HepG2 (cell line): ENCODE results near the gene TMEM63C. TPM values are rescaled to one million over a fixed set of nuclear protein-coding genes. Genes with fewer than 3 reads are reported as not detected.

ENCODE experiments used
- EED ChIP-seq: sonication (generic); formaldehyde crosslinking; IDR thresholded peaks from 2 replicates; pipeline ENCODE4 v1.5.0; 2020; ENCODE audit warnings: mild to moderate bottlenecking, missing genetic modification reagents
- KLF6 ChIP-seq: IDR thresholded peaks from 2 replicates; pipeline ENCODE4 v1.8.0; 2016; ENCODE audit warnings: missing biosample characterization, missing genetic modification reagents
- POLR2AphosphoS5 ChIP-seq: IDR thresholded peaks from 2 replicates; pipeline ENCODE4 v1.6.1; 2012; ENCODE audit warnings: low read depth, low read length
- SIN3A ChIP-seq: IDR thresholded peaks from 2 replicates; pipeline ENCODE4 v1.6.1; 2011; ENCODE audit warnings: low read depth, mild to moderate bottlenecking, control low read depth, low read length, borderline replicate concordance
- SRF ChIP-seq: IDR thresholded peaks from 2 replicates; pipeline ENCODE4 v1.6.1; 2011; ENCODE audit warnings: mild to moderate bottlenecking, low read depth, low read length, moderate library complexity
- ZNF292 ChIP-seq: sonication (generic); formaldehyde crosslinking; IDR thresholded peaks from 2 replicates; pipeline ENCODE4 v1.8.1; 2022; ENCODE audit warnings: mild to moderate bottlenecking, low read depth, missing genetic modification reagents, borderline replicate concordance
- ZNF790 ChIP-seq: sonication (generic); formaldehyde crosslinking; IDR thresholded peaks from 2 replicates; pipeline ENCODE4 v1.8.0; 2022; ENCODE audit warnings: missing genetic modification reagents, mild to moderate bottlenecking, borderline replicate concordance
- polyA plus RNA-seq, 8 experiments: library from polyadenylated mRNA; depleted of rRNA in 3 of 8; stranded (reverse) in 7 of 8; unstranded in 1 of 8; fragments of >200 nt; fragmentation: Illumina TruSeq in 4 of 8; extraction: Trizol in 4 of 8; gene quantifications; 2 replicates each; pipeline versions ENCODE4 v1.2.1 to v1.2.3, GENCODE V29; 2011 to 2016; ENCODE audit warnings: low read depth in 4 of 8, missing spikeins in 1 of 8, mixed read lengths in 1 of 8; ENCODE audit not compliant: insufficient read depth in 1 of 8
- total RNA-seq, 5 experiments: library from RNA; depleted of rRNA; stranded (reverse); fragments of >200 nt; fragmentation: Illumina TruSeq; extraction: Trizol; gene quantifications; 2 replicates each; pipeline ENCODE4 v1.2.3, GENCODE V29; 2016; ENCODE audit warnings: low read depth in 1 of 5
- TF ChIP-seq, protein P1 (sequence below): sonication (generic); formaldehyde crosslinking; IDR thresholded peaks from 2 replicates; pipeline ENCODE4 v1.5.1; 2020; ENCODE audit warnings: mild to moderate bottlenecking, missing genetic modification reagents, moderate library complexity
- TF ChIP-seq, protein P2 (sequence below): sonication (generic); formaldehyde crosslinking; IDR thresholded peaks from 2 replicates; pipeline ENCODE4 v1.4.0; 2020; ENCODE audit warnings: mild to moderate bottlenecking, missing genetic modification reagents
- TF ChIP-seq, protein P3 (sequence below): sonication (generic); formaldehyde crosslinking; IDR thresholded peaks from 2 replicates; pipeline ENCODE4 v1.9.0; 2022; ENCODE audit warnings: low read depth, missing genetic modification reagents
- TF ChIP-seq, protein P4 (sequence below): sonication (generic); formaldehyde crosslinking; IDR thresholded peaks from 2 replicates; pipeline ENCODE4 v1.5.0; 2020; ENCODE audit warnings: mild to moderate bottlenecking, missing genetic modification reagents, borderline replicate concordance
- TF ChIP-seq, protein P5 (sequence below): sonication (generic); formaldehyde crosslinking; conservative IDR thresholded peaks from 2 replicates; pipeline ENCODE4 v1.8.1; 2023; ENCODE audit warnings: missing genetic modification reagents

The TMEM63C gene
- total and polyA plus RNA-seq, 2 of the 13 experiments (the other 11 are each of a cell fraction or from before 2014, with no cell fraction given): 0.17 to 0.27 TPM

DNA sequence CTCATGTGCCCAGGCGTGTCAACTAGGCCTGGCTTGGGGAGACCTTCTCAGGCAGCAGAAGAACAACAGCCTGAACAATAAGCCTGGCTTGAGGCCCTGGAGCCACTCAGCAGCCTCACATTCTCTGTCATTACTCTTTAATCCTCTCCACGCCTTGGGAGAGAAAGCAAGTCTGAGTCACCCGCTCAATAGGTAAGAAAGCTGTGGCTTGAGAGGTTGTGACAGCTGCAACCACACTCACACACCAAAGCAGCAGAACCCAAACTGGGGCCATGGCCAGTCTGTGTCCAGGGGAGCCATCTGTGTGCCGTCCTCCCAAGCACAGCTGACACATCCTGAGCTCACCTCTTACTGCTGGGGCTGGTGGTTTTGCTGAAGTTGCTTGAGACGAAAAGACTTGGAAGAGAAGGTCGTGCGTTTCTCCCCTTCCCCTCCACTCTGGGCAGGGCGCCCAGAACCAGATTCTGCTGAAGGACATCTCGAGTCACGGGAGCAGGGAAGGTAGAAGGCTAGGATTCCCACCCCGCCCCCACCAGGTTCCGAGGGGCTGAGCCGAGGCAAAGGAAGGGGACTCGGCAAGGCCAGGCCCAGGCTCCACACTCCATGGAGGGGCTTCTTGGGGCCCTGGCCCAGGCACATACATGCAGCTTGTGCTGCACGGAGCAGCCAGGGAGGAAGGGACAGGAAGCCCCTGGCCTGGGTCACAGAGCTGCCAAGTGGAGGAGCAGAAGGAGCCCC, 5.5 kb downstream of the TMEM63C start (continued):
- TF ChIP-seq ZNF790 (CRISPR knock-in tag): no peak
- TF ChIP-seq, protein P1, sequence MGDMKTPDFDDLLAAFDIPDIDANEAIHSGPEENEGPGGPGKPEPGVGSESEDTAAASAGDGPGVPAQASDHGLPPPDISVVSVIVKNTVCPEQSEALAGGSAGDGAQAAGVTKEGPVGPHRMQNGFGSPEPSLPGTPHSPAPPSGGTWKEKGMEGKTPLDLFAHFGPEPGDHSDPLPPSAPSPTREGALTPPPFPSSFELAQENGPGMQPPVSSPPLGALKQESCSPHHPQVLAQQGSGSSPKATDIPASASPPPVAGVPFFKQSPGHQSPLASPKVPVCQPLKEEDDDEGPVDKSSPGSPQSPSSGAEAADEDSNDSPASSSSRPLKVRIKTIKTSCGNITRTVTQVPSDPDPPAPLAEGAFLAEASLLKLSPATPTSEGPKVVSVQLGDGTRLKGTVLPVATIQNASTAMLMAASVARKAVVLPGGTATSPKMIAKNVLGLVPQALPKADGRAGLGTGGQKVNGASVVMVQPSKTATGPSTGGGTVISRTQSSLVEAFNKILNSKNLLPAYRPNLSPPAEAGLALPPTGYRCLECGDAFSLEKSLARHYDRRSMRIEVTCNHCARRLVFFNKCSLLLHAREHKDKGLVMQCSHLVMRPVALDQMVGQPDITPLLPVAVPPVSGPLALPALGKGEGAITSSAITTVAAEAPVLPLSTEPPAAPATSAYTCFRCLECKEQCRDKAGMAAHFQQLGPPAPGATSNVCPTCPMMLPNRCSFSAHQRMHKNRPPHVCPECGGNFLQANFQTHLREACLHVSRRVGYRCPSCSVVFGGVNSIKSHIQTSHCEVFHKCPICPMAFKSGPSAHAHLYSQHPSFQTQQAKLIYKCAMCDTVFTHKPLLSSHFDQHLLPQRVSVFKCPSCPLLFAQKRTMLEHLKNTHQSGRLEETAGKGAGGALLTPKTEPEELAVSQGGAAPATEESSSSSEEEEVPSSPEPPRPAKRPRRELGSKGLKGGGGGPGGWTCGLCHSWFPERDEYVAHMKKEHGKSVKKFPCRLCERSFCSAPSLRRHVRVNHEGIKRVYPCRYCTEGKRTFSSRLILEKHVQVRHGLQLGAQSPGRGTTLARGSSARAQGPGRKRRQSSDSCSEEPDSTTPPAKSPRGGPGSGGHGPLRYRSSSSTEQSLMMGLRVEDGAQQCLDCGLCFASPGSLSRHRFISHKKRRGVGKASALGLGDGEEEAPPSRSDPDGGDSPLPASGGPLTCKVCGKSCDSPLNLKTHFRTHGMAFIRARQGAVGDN: peak; percentile 66
- TF ChIP-seq ZNF292 (CRISPR knock-in tag): peak; percentile 64; the same call in 1 of the 2 replicates
- TF ChIP-seq, protein P2, sequence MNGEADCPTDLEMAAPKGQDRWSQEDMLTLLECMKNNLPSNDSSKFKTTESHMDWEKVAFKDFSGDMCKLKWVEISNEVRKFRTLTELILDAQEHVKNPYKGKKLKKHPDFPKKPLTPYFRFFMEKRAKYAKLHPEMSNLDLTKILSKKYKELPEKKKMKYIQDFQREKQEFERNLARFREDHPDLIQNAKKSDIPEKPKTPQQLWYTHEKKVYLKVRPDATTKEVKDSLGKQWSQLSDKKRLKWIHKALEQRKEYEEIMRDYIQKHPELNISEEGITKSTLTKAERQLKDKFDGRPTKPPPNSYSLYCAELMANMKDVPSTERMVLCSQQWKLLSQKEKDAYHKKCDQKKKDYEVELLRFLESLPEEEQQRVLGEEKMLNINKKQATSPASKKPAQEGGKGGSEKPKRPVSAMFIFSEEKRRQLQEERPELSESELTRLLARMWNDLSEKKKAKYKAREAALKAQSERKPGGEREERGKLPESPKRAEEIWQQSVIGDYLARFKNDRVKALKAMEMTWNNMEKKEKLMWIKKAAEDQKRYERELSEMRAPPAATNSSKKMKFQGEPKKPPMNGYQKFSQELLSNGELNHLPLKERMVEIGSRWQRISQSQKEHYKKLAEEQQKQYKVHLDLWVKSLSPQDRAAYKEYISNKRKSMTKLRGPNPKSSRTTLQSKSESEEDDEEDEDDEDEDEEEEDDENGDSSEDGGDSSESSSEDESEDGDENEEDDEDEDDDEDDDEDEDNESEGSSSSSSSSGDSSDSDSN (CRISPR knock-in tag): peak; percentile 41; the same call in 1 of the 2 replicates
- TF ChIP-seq, protein P3, sequence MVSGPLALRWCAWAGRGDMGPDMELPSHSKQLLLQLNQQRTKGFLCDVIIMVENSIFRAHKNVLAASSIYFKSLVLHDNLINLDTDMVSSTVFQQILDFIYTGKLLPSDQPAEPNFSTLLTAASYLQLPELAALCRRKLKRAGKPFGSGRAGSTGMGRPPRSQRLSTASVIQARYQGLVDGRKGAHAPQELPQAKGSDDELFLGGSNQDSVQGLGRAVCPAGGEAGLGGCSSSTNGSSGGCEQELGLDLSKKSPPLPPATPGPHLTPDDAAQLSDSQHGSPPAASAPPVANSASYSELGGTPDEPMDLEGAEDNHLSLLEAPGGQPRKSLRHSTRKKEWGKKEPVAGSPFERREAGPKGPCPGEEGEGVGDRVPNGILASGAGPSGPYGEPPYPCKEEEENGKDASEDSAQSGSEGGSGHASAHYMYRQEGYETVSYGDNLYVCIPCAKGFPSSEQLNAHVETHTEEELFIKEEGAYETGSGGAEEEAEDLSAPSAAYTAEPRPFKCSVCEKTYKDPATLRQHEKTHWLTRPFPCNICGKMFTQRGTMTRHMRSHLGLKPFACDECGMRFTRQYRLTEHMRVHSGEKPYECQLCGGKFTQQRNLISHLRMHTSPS (CRISPR knock-in tag): no peak
- TF ChIP-seq, protein P4, sequence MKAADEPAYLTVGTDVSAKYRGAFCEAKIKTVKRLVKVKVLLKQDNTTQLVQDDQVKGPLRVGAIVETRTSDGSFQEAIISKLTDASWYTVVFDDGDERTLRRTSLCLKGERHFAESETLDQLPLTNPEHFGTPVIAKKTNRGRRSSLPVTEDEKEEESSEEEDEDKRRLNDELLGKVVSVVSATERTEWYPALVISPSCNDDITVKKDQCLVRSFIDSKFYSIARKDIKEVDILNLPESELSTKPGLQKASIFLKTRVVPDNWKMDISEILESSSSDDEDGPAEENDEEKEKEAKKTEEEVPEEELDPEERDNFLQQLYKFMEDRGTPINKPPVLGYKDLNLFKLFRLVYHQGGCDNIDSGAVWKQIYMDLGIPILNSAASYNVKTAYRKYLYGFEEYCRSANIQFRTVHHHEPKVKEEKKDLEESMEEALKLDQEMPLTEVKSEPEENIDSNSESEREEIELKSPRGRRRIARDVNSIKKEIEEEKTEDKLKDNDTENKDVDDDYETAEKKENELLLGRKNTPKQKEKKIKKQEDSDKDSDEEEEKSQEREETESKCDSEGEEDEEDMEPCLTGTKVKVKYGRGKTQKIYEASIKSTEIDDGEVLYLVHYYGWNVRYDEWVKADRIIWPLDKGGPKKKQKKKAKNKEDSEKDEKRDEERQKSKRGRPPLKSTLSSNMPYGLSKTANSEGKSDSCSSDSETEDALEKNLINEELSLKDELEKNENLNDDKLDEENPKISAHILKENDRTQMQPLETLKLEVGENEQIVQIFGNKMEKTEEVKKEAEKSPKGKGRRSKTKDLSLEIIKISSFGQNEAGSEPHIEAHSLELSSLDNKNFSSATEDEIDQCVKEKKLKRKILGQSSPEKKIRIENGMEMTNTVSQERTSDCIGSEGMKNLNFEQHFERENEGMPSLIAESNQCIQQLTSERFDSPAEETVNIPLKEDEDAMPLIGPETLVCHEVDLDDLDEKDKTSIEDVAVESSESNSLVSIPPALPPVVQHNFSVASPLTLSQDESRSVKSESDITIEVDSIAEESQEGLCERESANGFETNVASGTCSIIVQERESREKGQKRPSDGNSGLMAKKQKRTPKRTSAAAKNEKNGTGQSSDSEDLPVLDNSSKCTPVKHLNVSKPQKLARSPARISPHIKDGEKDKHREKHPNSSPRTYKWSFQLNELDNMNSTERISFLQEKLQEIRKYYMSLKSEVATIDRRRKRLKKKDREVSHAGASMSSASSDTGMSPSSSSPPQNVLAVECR (CRISPR knock-in tag): peak; percentile 40; the same call in 1 of the 2 replicates
- TF ChIP-seq, protein P5, sequence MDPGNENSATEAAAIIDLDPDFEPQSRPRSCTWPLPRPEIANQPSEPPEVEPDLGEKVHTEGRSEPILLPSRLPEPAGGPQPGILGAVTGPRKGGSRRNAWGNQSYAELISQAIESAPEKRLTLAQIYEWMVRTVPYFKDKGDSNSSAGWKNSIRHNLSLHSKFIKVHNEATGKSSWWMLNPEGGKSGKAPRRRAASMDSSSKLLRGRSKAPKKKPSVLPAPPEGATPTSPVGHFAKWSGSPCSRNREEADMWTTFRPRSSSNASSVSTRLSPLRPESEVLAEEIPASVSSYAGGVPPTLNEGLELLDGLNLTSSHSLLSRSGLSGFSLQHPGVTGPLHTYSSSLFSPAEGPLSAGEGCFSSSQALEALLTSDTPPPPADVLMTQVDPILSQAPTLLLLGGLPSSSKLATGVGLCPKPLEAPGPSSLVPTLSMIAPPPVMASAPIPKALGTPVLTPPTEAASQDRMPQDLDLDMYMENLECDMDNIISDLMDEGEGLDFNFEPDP: peak; percentile 71; the same call in 1 of the 2 replicates
- TF ChIP-seq KLF6 (CRISPR knock-in tag): no peak
- TF ChIP-seq SIN3A: no peak
- no peak for TF ChIP-seq SRF
- TF ChIP-seq POLR2AphosphoS5: no peak
- TF ChIP-seq EED: 0 out of 2 replicates have a peak, but pooled peaks have one; percentile 34
